GM21723 (cell line): ENCODE data around the gene PHETA1.
"Not testable (repeated sequence)": the region's sequence is repeated elsewhere in the genome, so short reads cannot be mapped to it uniquely, and the experiment has no call there.

ENCODE experiments used
- ATAC-seq: cut with Tn5 transposase; IDR thresholded peaks from one replicate; pipeline ENCODE4 v1.9.1; 2021; ENCODE audit warnings: mild to moderate bottlenecking, moderate library complexity; ENCODE audit not compliant: unreplicated experiment

PHETA1 gene

GRCh38 chr12:111352296-111352993, 16.4 kb downstream of the PHETA1 start:
- ATAC-seq: no peak

GRCh38 chr12:111351026-111351425, 17.9 kb downstream of the PHETA1 start:
- no peak for ATAC-seq

GRCh38 chr12:111349748-111350520, 19.0 kb downstream of the PHETA1 start:
- no peak for ATAC-seq

- no peak for ATAC-seq
Observed at GRCh38 chr12:111349101-111349747, 19.7 kb downstream of the PHETA1 start.

- ATAC-seq: no peak
Observed at GRCh38 chr12:111347891-111348644, 20.8 kb downstream of the PHETA1 start.

GRCh38 chr12:111344254-111344875, 24.5 kb downstream of the PHETA1 start:
- no peak for ATAC-seq

- no peak for ATAC-seq
Observed at GRCh38 chr12:111343181-111343580, 25.7 kb downstream of the PHETA1 start.

GRCh38 chr12:111342376-111342775, 26.5 kb downstream of the PHETA1 start:
- ATAC-seq: no peak

- no peak for ATAC-seq
Observed at GRCh38 chr12:111341426-111342065, 27.3 kb downstream of the PHETA1 start.

- ATAC-seq: not testable (repeated sequence)
Observed at GRCh38 chr12:111340680-111341079, 28.2 kb downstream of the PHETA1 start.

- ATAC-seq: no peak
Observed at GRCh38 chr12:111340231-111340630, 28.7 kb downstream of the PHETA1 start.

- ATAC-seq: no peak
Observed at GRCh38 chr12:111339321-111339938, 29.5 kb downstream of the PHETA1 start.

- no peak for ATAC-seq
Observed at GRCh38 chr12:111338096-111338495, 30.8 kb downstream of the PHETA1 start.

GRCh38 chr12:111337371-111337770, 31.5 kb downstream of the PHETA1 start:
- ATAC-seq: no peak

GRCh38 chr12:111336411-111336810, 32.5 kb downstream of the PHETA1 start:
- not testable (repeated sequence) for ATAC-seq

- no peak for ATAC-seq
Observed at GRCh38 chr12:111335811-111336210, 33.1 kb downstream of the PHETA1 start.

GRCh38 chr12:111335301-111335700, 33.6 kb downstream of the PHETA1 start:
- ATAC-seq: not testable (repeated sequence)

GRCh38 chr12:111334393-111334915, 34.4 kb downstream of the PHETA1 start:
- no peak for ATAC-seq
